Vagina (tissue), 2 donors: ENCODE results near the gene MUC22. TPM values are rescaled to one million over a fixed set of nuclear protein-coding genes. Genes with fewer than 3 reads are reported as not detected.
A peak's percentile ranks its signal among the peaks of the same experiment; 100 is the strongest.
"Not testable (repeated sequence)": the region's sequence is repeated elsewhere in the genome, so short reads cannot be mapped to it uniquely, and the experiment has no call there.

ENCODE experiments used
- DNase-seq, 2 donors: peaks; one replicate each; pipeline ENCODE4 v3.0.0-alpha.2; 2017; ENCODE audit errors: extremely low spot score in 2 of 2
- H3K27ac ChIP-seq: fragments of 200-600 bp; sonication (generic); one replicate; pipeline ENCODE4 v1.5.1; 2019
- H3K27me3 ChIP-seq: fragments of 200-600 bp; sonication (generic); one replicate; pipeline ENCODE4 v1.5.1; 2019
- H3K36me3 ChIP-seq, 2 donors: fragments of 200-600 bp; sonication (generic); one replicate each; pipeline ENCODE4 v1.5.1; 2017 to 2019
- H3K4me1 ChIP-seq: fragments of 200-600 bp; sonication (generic); one replicate; pipeline ENCODE4 v1.5.1; 2019
- H3K4me3 ChIP-seq, 2 donors: fragments of 200-600 bp; sonication (generic); 1 replicate in 1 of 2; 2 replicates in 1 of 2; pipeline ENCODE4 v1.5.1; 2016 to 2019
- H3K9me3 ChIP-seq: fragments of 200-600 bp; sonication (generic); one replicate; pipeline ENCODE4 v1.5.1; 2019
- POLR2A ChIP-seq, 2 donors: fragments of 450-650 bp; IDR thresholded peaks; one replicate each; pipeline ENCODE4 v1.6.1; 2017; ENCODE audit warnings: antibody characterized with exemption in 2 of 2, mild to moderate bottlenecking in 2 of 2, moderate library complexity in 2 of 2
- POLR2AphosphoS5 ChIP-seq, 2 donors: sonication (generic); formaldehyde crosslinking; IDR thresholded peaks; one replicate each; pipeline ENCODE4 v1.9.0; 2017; ENCODE audit warnings: antibody characterized with exemption in 2 of 2, mild to moderate bottlenecking in 2 of 2, low read depth in 1 of 2; ENCODE audit not compliant: insufficient read depth in 1 of 2
- intact Hi-C: fragments of 100-400 bp; cut with DNase I; formaldehyde crosslinking; loops from one replicate; pipeline ENCODE4 v1.15.1; 2023
- total RNA-seq: library from RNA; depleted of rRNA; stranded (reverse); fragments of >200 nt; gene quantifications from one replicate; pipeline ENCODE4 v1.2.3, GENCODE V29; 2016
- TF ChIP-seq, protein P1 (sequence below), 3 experiments: fragments of 450-650 bp in 2 of 3; fragments of 200-600 bp in 1 of 3; sonication (generic) in 1 of 3; IDR thresholded peaks; one replicate each; pipeline ENCODE4 v1.5.1; 2017 to 2019; ENCODE audit warnings: antibody characterized with exemption in 3 of 3, mild to moderate bottlenecking in 2 of 3, moderate library complexity in 2 of 3

MUC22 gene
- total RNA-seq, 1 donor from 2014 or later: 2.9 TPM

GRCh38 chr6:30997301-30997700 is 13.0 kb upstream of the MUC22 start:
- H3K36me3 ChIP-seq: no peaks in the 10 kb centered on the region
- no peaks in the 10 kb centered on the region for H3K27me3 ChIP-seq
- H3K9me3 ChIP-seq: no peaks in the 10 kb centered on the region
- H3K4me1 ChIP-seq: no peaks in the 10 kb centered on the region
- H3K27ac ChIP-seq: no peak overlapping the region
- H3K4me3 ChIP-seq: no peak overlapping the region
- TF ChIP-seq POLR2A (IDR thresholded peaks at IDR 0.05): no peak
- TF ChIP-seq POLR2AphosphoS5 (IDR thresholded peaks at IDR 0.05; ENCODE audit: insufficient read depth in 1 of 2, low read depth in 1 of 2): no peak
- TF ChIP-seq, protein P1, sequence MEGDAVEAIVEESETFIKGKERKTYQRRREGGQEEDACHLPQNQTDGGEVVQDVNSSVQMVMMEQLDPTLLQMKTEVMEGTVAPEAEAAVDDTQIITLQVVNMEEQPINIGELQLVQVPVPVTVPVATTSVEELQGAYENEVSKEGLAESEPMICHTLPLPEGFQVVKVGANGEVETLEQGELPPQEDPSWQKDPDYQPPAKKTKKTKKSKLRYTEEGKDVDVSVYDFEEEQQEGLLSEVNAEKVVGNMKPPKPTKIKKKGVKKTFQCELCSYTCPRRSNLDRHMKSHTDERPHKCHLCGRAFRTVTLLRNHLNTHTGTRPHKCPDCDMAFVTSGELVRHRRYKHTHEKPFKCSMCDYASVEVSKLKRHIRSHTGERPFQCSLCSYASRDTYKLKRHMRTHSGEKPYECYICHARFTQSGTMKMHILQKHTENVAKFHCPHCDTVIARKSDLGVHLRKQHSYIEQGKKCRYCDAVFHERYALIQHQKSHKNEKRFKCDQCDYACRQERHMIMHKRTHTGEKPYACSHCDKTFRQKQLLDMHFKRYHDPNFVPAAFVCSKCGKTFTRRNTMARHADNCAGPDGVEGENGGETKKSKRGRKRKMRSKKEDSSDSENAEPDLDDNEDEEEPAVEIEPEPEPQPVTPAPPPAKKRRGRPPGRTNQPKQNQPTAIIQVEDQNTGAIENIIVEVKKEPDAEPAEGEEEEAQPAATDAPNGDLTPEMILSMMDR (IDR thresholded peaks at IDR 0.05): no peak
- intact Hi-C loops: no loop called here
- no peak for DNase-seq

DNA sequence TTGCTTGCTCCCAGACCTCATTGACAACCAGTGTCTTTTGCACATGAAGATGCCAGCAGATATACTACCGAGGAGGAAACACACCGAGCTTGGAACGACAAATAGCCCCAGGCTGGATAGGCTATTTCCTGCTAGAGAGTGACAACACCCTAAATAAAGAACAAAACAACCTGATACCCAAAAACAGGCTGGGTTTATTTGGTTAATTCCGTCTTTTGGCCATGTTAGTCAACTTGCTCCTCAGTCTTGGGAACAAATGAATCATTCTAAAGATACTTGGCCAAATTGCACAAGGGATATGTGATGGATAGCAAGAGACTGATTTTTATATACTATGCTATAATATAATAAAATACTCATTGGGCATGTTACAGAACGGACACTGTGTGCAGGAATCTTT is 11.5 kb upstream of the MUC22 start:
- DNase-seq: no peak
- Histone ChIP-seq H3K9me3 (no peaks in the 10 kb centered on the region), H3K27ac (no peak overlapping the region), H3K4me3 (no peak overlapping the region), H3K27me3 (no peaks in the 10 kb centered on the region), H3K4me1 (no peaks in the 10 kb centered on the region), H3K36me3 (no peaks in the 10 kb centered on the region)
- TF ChIP-seq, protein P1 (IDR thresholded peaks at IDR 0.05): no peak
- TF ChIP-seq POLR2A (IDR thresholded peaks at IDR 0.05) (no peak), POLR2AphosphoS5 (IDR thresholded peaks at IDR 0.05; ENCODE audit: insufficient read depth in 1 of 2, low read depth in 1 of 2) (peak in 1 of 2 donors; percentile 52)
- intact Hi-C loops: no loop called here

DNA sequence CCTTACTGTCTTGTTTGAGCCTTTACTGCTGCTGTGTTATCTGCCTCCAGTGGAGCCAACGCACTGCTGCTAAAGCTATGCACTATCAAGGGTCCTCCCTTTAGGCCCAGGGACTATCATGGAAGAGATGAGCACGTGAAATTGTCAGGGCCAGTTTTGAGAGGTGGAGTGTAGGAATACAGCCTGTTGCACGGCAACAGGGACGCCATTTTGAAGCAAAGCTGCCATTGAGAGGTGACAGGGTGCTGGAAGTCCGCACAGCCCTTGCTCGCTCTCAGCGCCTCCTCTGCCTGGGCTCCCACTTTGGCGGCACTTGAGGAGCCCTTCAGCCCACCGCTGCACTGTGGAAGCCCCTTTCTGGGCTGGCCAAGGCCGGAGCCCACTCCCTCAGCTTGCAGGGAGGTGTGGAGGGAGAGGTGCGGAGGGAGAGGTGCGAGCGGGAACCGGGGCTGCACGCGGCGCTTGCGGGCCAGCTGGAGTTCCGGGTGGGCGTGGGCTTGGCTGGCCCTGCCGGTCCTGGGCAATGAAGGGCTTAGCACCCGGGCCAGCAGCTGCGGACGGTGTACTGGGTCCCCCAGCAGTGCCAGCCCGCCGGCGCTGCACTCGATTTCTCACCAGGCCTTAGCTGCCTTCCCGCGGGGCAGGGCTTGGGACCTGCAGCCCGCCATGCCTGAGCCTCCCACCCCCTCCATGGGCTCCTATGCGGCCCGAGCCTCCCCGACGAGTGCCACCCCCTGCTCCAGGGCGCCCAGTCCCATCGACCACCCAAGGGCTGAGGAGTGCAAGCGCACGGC is 10.0 kb upstream of the MUC22 start:
- intact Hi-C loops, H3K27me3 ChIP-seq, H3K36me3 ChIP-seq, H3K27ac ChIP-seq, H3K9me3 ChIP-seq, H3K4me3 ChIP-seq, DNase-seq, H3K4me1 ChIP-seq: not testable (repeated sequence)

GRCh38 chr6:31001281-31001888 is 8.9 kb upstream of the MUC22 start:
- H3K4me1 ChIP-seq: no peaks in the 10 kb centered on the region
- TF ChIP-seq POLR2AphosphoS5 (IDR thresholded peaks at IDR 0.05; ENCODE audit: insufficient read depth in 1 of 2, low read depth in 1 of 2) (no peak), POLR2A (IDR thresholded peaks at IDR 0.05) (no peak)
- TF ChIP-seq, protein P1 (IDR thresholded peaks at IDR 0.05): no peak
- no peaks in the 10 kb centered on the region for H3K9me3 ChIP-seq
- no peak overlapping the region for H3K27ac ChIP-seq
- DNase-seq: no peak
- intact Hi-C loops: no loop called here
- H3K27me3 ChIP-seq: no peaks in the 10 kb centered on the region
- H3K36me3 ChIP-seq: no peaks in the 10 kb centered on the region
- no peak overlapping the region for H3K4me3 ChIP-seq

DNA sequence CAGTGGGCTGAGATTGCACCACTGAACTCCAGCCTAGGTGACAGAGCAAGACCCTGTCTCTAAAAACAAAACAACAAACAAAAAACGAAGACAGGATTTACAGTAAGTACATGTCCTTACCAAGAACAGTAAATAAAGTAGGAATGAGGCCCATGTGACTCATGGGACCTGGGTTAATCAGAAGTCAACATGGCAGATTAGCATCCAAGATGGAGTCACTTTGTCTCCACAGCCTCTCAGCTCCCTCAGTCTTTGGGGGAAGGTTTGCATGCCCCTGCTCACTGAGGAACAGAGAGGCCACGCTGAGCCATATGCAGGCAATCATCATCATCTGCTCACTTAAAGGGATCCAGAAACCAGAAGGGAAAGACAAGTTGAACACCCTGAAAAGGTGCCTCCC is 7.8 kb upstream of the MUC22 start:
- Histone ChIP-seq H3K27me3 (no peaks in the 10 kb centered on the region), H3K36me3 (no peaks in the 10 kb centered on the region), H3K9me3 (no peaks in the 10 kb centered on the region), H3K4me1 (no peaks in the 10 kb centered on the region), H3K4me3 (no peak overlapping the region), H3K27ac (no peak overlapping the region)
- intact Hi-C loops: no loop called here
- DNase-seq: no peak
- TF ChIP-seq, protein P1 (IDR thresholded peaks at IDR 0.05): no peak
- no peak for TF ChIP-seq POLR2A (IDR thresholded peaks at IDR 0.05)
- TF ChIP-seq POLR2AphosphoS5 (IDR thresholded peaks at IDR 0.05; ENCODE audit: insufficient read depth in 1 of 2, low read depth in 1 of 2): no peak
